Neural cell (in vitro differentiated cells): ENCODE results near the gene SCUBE2.

ENCODE experiments used
- CTCF ChIP-seq: fragments of 450-650 bp; IDR thresholded peaks from 2 replicates; pipeline ENCODE4 v1.5.1; 2014; ENCODE audit warnings: antibody characterized with exemption, mild to moderate bottlenecking, moderate library complexity; ENCODE audit not compliant: poor library complexity, severe bottlenecking
- EP300 ChIP-seq: fragments of 450-650 bp; conservative IDR thresholded peaks from 2 replicates; pipeline ENCODE4 v1.6.1; 2014; ENCODE audit warnings: antibody characterized with exemption, mild to moderate bottlenecking, moderate library complexity; ENCODE audit not compliant: poor library complexity, severe bottlenecking
- EZH2 ChIP-seq: fragments of 200-600, 300-800 bp; shearing (Covaris generic), sonication (generic); IDR thresholded peaks from 2 replicates; pipeline ENCODE4 v1.6.1; 2014; ENCODE audit warnings: antibody characterized with exemption, low read length, borderline replicate concordance, mild to moderate bottlenecking; ENCODE audit not compliant: insufficient read depth, poor library complexity, severe bottlenecking

GRCh38 chr11:9123595-9124304 lies 32.4 kb upstream of the SCUBE2 start:
- TF ChIP-seq CTCF = no peak
- TF ChIP-seq EZH2 = no peak
- TF ChIP-seq EP300 = no peak
